SK-N-SH (cell line): Measurements from ENCODE around the gene MIOX. TPM values are rescaled to one million over a fixed set of nuclear protein-coding genes. Genes with fewer than 3 reads are reported as not detected.
"Not testable (repeated sequence)": the region's sequence is repeated elsewhere in the genome, so short reads cannot be mapped to it uniquely, and the experiment has no call there.

Experiments used
- CTCF ChIA-PET: fragments of 300-600, 350-600 bp; formaldehyde crosslinking; extraction: SDS; loops from one replicate; lab custom pipeline; 2021; lab: Yijun Ruan, JAX
- POLR2A ChIA-PET: fragments of 350-600 bp; sonication (Branson Sonifier 250); formaldehyde crosslinking; extraction: SDS; loops from one replicate; lab custom pipeline; 2020; ENCODE audit warnings: antibody characterized with exemption, inconsistent platforms; lab: Yijun Ruan, JAX
- DNase-seq: peaks from one replicate; pipeline ENCODE4 v3.0.0; 2012
- H2AFZ ChIP-seq: fragments of 200-600 bp; sonication (generic); 2 replicates; pipeline ENCODE4 v1.8.1; 2016; ENCODE audit warnings: antibody characterized with exemption, mild to moderate bottlenecking, low read depth
- H3F3A ChIP-seq: fragments of 200-600 bp; sonication (generic); replicated peaks from 2 replicates; pipeline ENCODE3; 2016; ENCODE audit warnings: antibody characterized with exemption, mild to moderate bottlenecking; ENCODE audit not compliant: insufficient read depth
- H3K27ac ChIP-seq, 2 experiments: fragments of 200-500 bp in 1 of 2; fragments of 200-600 bp in 1 of 2; sonication (Bioruptor generic) in 1 of 2; sonication (generic), shearing (Covaris generic) in 1 of 2; 2 replicates each; pipeline versions ENCODE4 v1.5.1 to v1.6.1; 2014 to 2016; ENCODE audit warnings: low read depth in 2 of 2, inconsistent platforms in 1 of 2, low read length in 1 of 2, mild to moderate bottlenecking in 1 of 2, mixed read lengths in 1 of 2
- H3K27me3 ChIP-seq: fragments of 200-600 bp; sonication (generic), shearing (Covaris generic); 2 replicates; pipeline ENCODE4 v1.6.1; 2016; ENCODE audit warnings: mixed run types; ENCODE audit not compliant: insufficient read depth
- H3K36me3 ChIP-seq, 2 experiments: fragments of 200-500 bp in 1 of 2; fragments of 200-600 bp in 1 of 2; sonication (Bioruptor generic) in 1 of 2; sonication (generic) in 1 of 2; replicated peaks in 1 of 2; 2 replicates each; pipeline versions ENCODE3 to v1.5.1; 2014 to 2016; ENCODE audit warnings: low read length in 1 of 2, mild to moderate bottlenecking in 1 of 2; ENCODE audit not compliant: insufficient read depth in 2 of 2, control insufficient read depth in 1 of 2
- H3K4me1 ChIP-seq, 2 experiments: fragments of 200-500 bp in 1 of 2; fragments of 200-600 bp in 1 of 2; sonication (Bioruptor generic) in 1 of 2; sonication (generic), shearing (Covaris generic) in 1 of 2; 2 replicates each; pipeline versions ENCODE4 v1.5.1 to v1.6.1; 2014 to 2016; ENCODE audit warnings: low read depth in 1 of 2, low read length in 1 of 2, mixed run types in 1 of 2; ENCODE audit not compliant: insufficient read depth in 2 of 2, control insufficient read depth in 1 of 2
- H3K4me2 ChIP-seq: fragments of 200-600 bp; sonication (generic), shearing (Covaris generic); 2 replicates; pipeline ENCODE4 v1.6.1; 2017; ENCODE audit warnings: mixed run types
- H3K4me3 ChIP-seq, 2 experiments: fragments of 200-500 bp in 1 of 2; fragments of 200-600 bp in 1 of 2; sonication (Bioruptor generic) in 1 of 2; sonication (generic), shearing (Covaris generic) in 1 of 2; 2 replicates each; pipeline versions ENCODE4 v1.5.1 to v1.8.1; 2014 to 2016; ENCODE audit warnings: low read depth in 2 of 2, inconsistent platforms in 1 of 2, low read length in 1 of 2, mild to moderate bottlenecking in 1 of 2, mixed read lengths in 1 of 2, moderate library complexity in 1 of 2
- H3K79me2 ChIP-seq: fragments of 200-600 bp; sonication (generic); 2 replicates; pipeline ENCODE4 v1.8.1; 2017; ENCODE audit warnings: mild to moderate bottlenecking; ENCODE audit not compliant: insufficient read depth
- H3K9ac ChIP-seq: fragments of 200-600 bp; sonication (generic); 2 replicates; pipeline ENCODE4 v1.6.1; 2017; ENCODE audit warnings: mixed run types
- H3K9me2 ChIP-seq: fragments of 200-600 bp; sonication (generic); 2 replicates; pipeline ENCODE4 v1.6.1; 2017; ENCODE audit warnings: mixed run types
- H3K9me3 ChIP-seq: fragments of 200-600 bp; sonication (generic); 2 replicates; pipeline ENCODE4 v1.6.1; 2017; ENCODE audit warnings: mixed run types, mild to moderate bottlenecking, moderate library complexity
- H4K20me1 ChIP-seq: fragments of 200-600 bp; sonication (generic); 2 replicates; pipeline ENCODE4 v1.6.1; 2017; ENCODE audit warnings: mild to moderate bottlenecking, mixed run types; ENCODE audit not compliant: insufficient read depth
- CHD2 ChIP-seq: fragments of 150-350 bp; IDR thresholded peaks from 2 replicates; pipeline ENCODE4 v1.6.1; 2018; ENCODE audit warnings: low read length; ENCODE audit not compliant: partially characterized antibody
- ELF1 ChIP-seq: IDR thresholded peaks from 2 replicates; pipeline ENCODE4 v1.4.0; 2012
- EP300 ChIP-seq, 2 experiments: IDR thresholded peaks; 2 replicates each; pipeline versions ENCODE4 v1.4.0 to v1.6.1; 2012; ENCODE audit warnings: borderline replicate concordance in 1 of 2, low read depth in 1 of 2, low read length in 1 of 2
- FOXJ3 ChIP-seq: sonication (generic); formaldehyde crosslinking; IDR thresholded peaks from 2 replicates; pipeline ENCODE4 v1.5.1; 2020; ENCODE audit warnings: mild to moderate bottlenecking, missing genetic modification reagents
- GABPA ChIP-seq: IDR thresholded peaks from 2 replicates; pipeline ENCODE4 v1.4.0; 2012; ENCODE audit warnings: low read depth, mild to moderate bottlenecking
- JUND ChIP-seq: IDR thresholded peaks from 2 replicates; pipeline ENCODE4 v1.4.0; 2012
- MXI1 ChIP-seq: IDR thresholded peaks from 2 replicates; pipeline ENCODE4 v1.6.1; 2012; ENCODE audit warnings: mild to moderate bottlenecking, low read depth, low read length, improper control_type of control experiment
- NFIC ChIP-seq: IDR thresholded peaks from 2 replicates; pipeline ENCODE4 v1.4.0; 2012; ENCODE audit warnings: borderline replicate concordance
- PBX3 ChIP-seq: IDR thresholded peaks from 2 replicates; pipeline ENCODE4; 2012
- RAD21 ChIP-seq: IDR thresholded peaks from 2 replicates; pipeline ENCODE4 v1.6.1; 2012; ENCODE audit warnings: mild to moderate bottlenecking, low read length
- RFX5 ChIP-seq: IDR thresholded peaks from 2 replicates; pipeline ENCODE4 v1.6.1; 2012; ENCODE audit warnings: mild to moderate bottlenecking, improper control_type of control experiment, low read length
- RXRA ChIP-seq: IDR thresholded peaks from 2 replicates; pipeline ENCODE4 v1.4.0; 2012; ENCODE audit warnings: low read depth, mild to moderate bottlenecking, borderline replicate concordance
- SIN3A ChIP-seq: IDR thresholded peaks from 2 replicates; pipeline ENCODE4 v1.6.1; 2012; ENCODE audit warnings: low read depth, mild to moderate bottlenecking, low read length, moderate library complexity, borderline replicate concordance
- TAF1 ChIP-seq: IDR thresholded peaks from 2 replicates; pipeline ENCODE4 v1.6.1; 2012; ENCODE audit warnings: low read depth, mild to moderate bottlenecking, low read length, moderate library complexity, borderline replicate concordance
- TCF12 ChIP-seq: IDR thresholded peaks from 2 replicates; pipeline ENCODE4 v1.4.0; 2012
- TEAD4 ChIP-seq: IDR thresholded peaks from 2 replicates; pipeline ENCODE4 v1.4.0; 2012; ENCODE audit warnings: mild to moderate bottlenecking, borderline replicate concordance; ENCODE audit not compliant: insufficient read depth
- USF1 ChIP-seq: IDR thresholded peaks from 2 replicates; pipeline ENCODE4 v1.4.0; 2012; ENCODE audit warnings: low read depth, borderline replicate concordance
- WGBS: methylation state at CpG from one replicate; pipeline ENCODE4 v1.1.6; 2017; ENCODE audit warnings: low lambda C conversion rate; 5-methylcytosine and 5-hydroxymethylcytosine counted together
- polyA plus RNA-seq, 3 experiments: library from polyadenylated mRNA; depleted of rRNA; stranded (reverse); fragments of >200 nt; gene quantifications; 2 replicates each; pipeline ENCODE4 v1.2.3, GENCODE V29; 2012
- TF ChIP-seq, protein P1 (sequence below): fragments of 200-600 bp; sonication (generic); IDR thresholded peaks from 2 replicates; pipeline ENCODE4 v1.6.1; 2017; ENCODE audit warnings: antibody characterized with exemption, mild to moderate bottlenecking, moderate library complexity

Gene MIOX
- polyA plus RNA-seq, 1 of the 3 experiments (the other 2 are of a cell fraction), result 0.05 TPM

GRCh38 chr22:50519151-50519550 is 32.5 kb downstream of the MIOX start:
- TF ChIP-seq EP300 (IDR thresholded peaks at IDR 0.05; ENCODE audit: borderline replicate concordance in 1 of 2, low read depth in 1 of 2, low read length in 1 of 2) (no peak), RFX5 (no peak), ELF1 (no peak), CHD2 (no peak)
- ChIA-PET POLR2A (no interaction called here), CTCF (interaction anchor here (1.3 to 1.8 kb wide), 2 partner anchors 21 to 44 kb away, joined by 3 to 6 read pairs; partner anchors contain the start of gene SYCE3)
- peaks cover 41% of the 10 kb centered on the region for H3K79me2 ChIP-seq
- H3K9me3 ChIP-seq, result no peaks in the 10 kb centered on the region
- no peak overlapping the region for H3K9ac ChIP-seq
- H3K27ac ChIP-seq, result no peak overlapping the region
- peak; percentile 5 for DNase-seq
- H3K36me3 ChIP-seq, result peaks cover 7 to 54% of the 10 kb centered on the region in 2 experiments
- H3K4me2 ChIP-seq, result no peak overlapping the region
- H2AFZ ChIP-seq, result no peak overlapping the region
- H3K4me3 ChIP-seq, result no peak overlapping the region
- no peaks in the 10 kb centered on the region for H3K27me3 ChIP-seq
- no peaks in the 10 kb centered on the region for H3F3A ChIP-seq
- WGBS, result 100% methylated on average over 3 of the region's 8 CpGs
- no peaks in the 10 kb centered on the region for H3K9me2 ChIP-seq
- H4K20me1 ChIP-seq, result 0 out of 2 replicates have a peak, but pooled peaks cover 5% of the 10 kb centered on the region
- peaks cover 3 to 6% of the 10 kb centered on the region in 2 experiments; a peak in 2 of 4 replicates for H3K4me1 ChIP-seq

DNA sequence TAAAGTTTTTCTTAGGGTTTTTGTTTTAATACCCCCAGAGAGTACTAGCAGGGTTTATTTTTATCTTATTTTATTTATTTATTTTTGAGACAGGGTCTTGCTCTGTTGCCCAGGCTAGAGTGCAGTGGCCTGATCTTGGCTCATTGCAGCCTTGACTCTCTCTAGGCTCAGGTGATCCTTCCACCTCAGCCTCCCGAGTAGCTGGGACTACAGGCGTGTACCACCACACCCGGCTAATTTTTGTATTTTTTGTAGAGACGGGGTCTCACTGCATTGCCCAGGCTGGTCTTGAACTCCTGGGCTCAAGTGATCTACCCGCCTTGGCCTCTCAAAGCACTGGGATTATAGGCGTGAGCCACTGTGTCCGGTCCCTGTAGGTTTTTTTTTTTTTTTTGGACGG is 33.5 kb downstream of the MIOX start:
- H2AFZ ChIP-seq, H3K27me3 ChIP-seq, H3F3A ChIP-seq, H4K20me1 ChIP-seq, H3K9me2 ChIP-seq, H3K4me2 ChIP-seq, H3K4me3 ChIP-seq, POLR2A ChIA-PET, CTCF ChIA-PET, H3K27ac ChIP-seq, DNase-seq, H3K9ac ChIP-seq, H3K9me3 ChIP-seq: not testable (repeated sequence)
- Histone ChIP-seq H3K4me1 (peaks cover 7 to 13% of the 10 kb centered on the region in 2 experiments; a peak in 2 of 4 replicates), H3K79me2 (peaks cover 35% of the 10 kb centered on the region), H3K36me3 (peaks cover 7 to 54% of the 10 kb centered on the region in 2 experiments)
- 96% methylated on average over 8 of the region's 8 CpGs for WGBS

GRCh38 chr22:50520826-50521453 is 34.3 kb downstream of the MIOX start:
- H3F3A ChIP-seq, result no peaks in the 10 kb centered on the region
- H3K36me3 ChIP-seq, result peaks cover 7 to 54% of the 10 kb centered on the region in 2 experiments
- H3K79me2 ChIP-seq, result peaks cover 28% of the 10 kb centered on the region
- H3K4me1 ChIP-seq, result peaks cover 7 to 13% of the 10 kb centered on the region in 2 experiments; a peak in 2 of 4 replicates
- H4K20me1 ChIP-seq, result peaks cover 8% of the 10 kb centered on the region; the same call in 1 of the 2 replicates
- H2AFZ ChIP-seq, result no peak overlapping the region
- no peaks in the 10 kb centered on the region for H3K9me2 ChIP-seq
- ChIA-PET CTCF (no interaction called here), POLR2A (no interaction called here)
- H3K9me3 ChIP-seq, result no peaks in the 10 kb centered on the region
- no peak for DNase-seq
- no peaks in the 10 kb centered on the region for H3K27me3 ChIP-seq
- H3K4me2 ChIP-seq, result no peak overlapping the region
- H3K27ac ChIP-seq, result no peak overlapping the region
- no peak overlapping the region for H3K9ac ChIP-seq
- no peak overlapping the region for H3K4me3 ChIP-seq
- WGBS, result 88% methylated on average over 7 of the region's 13 CpGs
- TF ChIP-seq, protein P1, sequence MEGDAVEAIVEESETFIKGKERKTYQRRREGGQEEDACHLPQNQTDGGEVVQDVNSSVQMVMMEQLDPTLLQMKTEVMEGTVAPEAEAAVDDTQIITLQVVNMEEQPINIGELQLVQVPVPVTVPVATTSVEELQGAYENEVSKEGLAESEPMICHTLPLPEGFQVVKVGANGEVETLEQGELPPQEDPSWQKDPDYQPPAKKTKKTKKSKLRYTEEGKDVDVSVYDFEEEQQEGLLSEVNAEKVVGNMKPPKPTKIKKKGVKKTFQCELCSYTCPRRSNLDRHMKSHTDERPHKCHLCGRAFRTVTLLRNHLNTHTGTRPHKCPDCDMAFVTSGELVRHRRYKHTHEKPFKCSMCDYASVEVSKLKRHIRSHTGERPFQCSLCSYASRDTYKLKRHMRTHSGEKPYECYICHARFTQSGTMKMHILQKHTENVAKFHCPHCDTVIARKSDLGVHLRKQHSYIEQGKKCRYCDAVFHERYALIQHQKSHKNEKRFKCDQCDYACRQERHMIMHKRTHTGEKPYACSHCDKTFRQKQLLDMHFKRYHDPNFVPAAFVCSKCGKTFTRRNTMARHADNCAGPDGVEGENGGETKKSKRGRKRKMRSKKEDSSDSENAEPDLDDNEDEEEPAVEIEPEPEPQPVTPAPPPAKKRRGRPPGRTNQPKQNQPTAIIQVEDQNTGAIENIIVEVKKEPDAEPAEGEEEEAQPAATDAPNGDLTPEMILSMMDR, result no peak
- TF ChIP-seq TEAD4, result no peak
- no peak for TF ChIP-seq TAF1
- TF ChIP-seq RFX5, result no peak
- no peak for TF ChIP-seq RAD21
- no peak for TF ChIP-seq SIN3A
- no peak for TF ChIP-seq GABPA
- TF ChIP-seq NFIC, result no peak
- no peak for TF ChIP-seq PBX3
- TF ChIP-seq JUND, result no peak
- no peak for TF ChIP-seq TCF12
- TF ChIP-seq MXI1, result no peak
- no peak for TF ChIP-seq USF1
- no peak for TF ChIP-seq FOXJ3 (CRISPR knock-in tag)
- TF ChIP-seq RXRA, result no peak
